ENCODE results near the gene GTPBP8. TPM values are rescaled to one million over a fixed set of nuclear protein-coding genes. Genes with fewer than 3 reads are reported as not detected.

Gene GTPBP8
- total and polyA plus RNA-seq, 2 donors (not counting 1 experiment from before 2014, with no cell fraction given) = 25.2 to 31.4 TPM

- Histone ChIP-seq H3K4me2 (ENCODE audit: extremely low read depth, insufficient read depth, low read length) (no peak overlapping the region), H3K79me2 (ENCODE audit: control insufficient read depth, insufficient read depth, low read length) (peaks cover 26% of the 10 kb centered on the region), H3K36me3 (ENCODE audit: control insufficient read depth, insufficient read depth, low read length) (no peaks in the 10 kb centered on the region), H3K27ac (ENCODE audit: insufficient read depth, low read length) (no peak overlapping the region), H3K4me1 (ENCODE audit: control insufficient read depth, extremely low read depth, insufficient read depth, low read length) (peaks cover 4% of the 10 kb centered on the region), H3K9ac (ENCODE audit: insufficient read depth, low read length) (no peak overlapping the region), H2AFZ (ENCODE audit: low read length) (no peak overlapping the region), H3K4me3 (replicated peaks in 1 of 4; ENCODE audit: control extremely low read depth in 1 of 4, insufficient read depth in 1 of 4, low read depth in 3 of 4, low read length in 4 of 4) (no peak overlapping the region), H4K20me1 (ENCODE audit: control insufficient read depth, extremely low read depth, insufficient read depth, low read length) (no peaks in the 10 kb centered on the region), H3K27me3 (ENCODE audit: control insufficient read depth, insufficient read depth, low read length) (no peaks in the 10 kb centered on the region), H3K9me3 (ENCODE audit: control insufficient read depth, insufficient read depth, low read depth, low read length) (no peaks in the 10 kb centered on the region)
- DNase-seq (ENCODE audit: low read depth in 2 of 2) = no peak
- TF ChIP-seq CTCF (conservative IDR thresholded peaks at IDR 0.05 in 1 of 2, IDR thresholded peaks at IDR 0.05 in 1 of 2; ENCODE audit: low read depth in 1 of 2, low read length in 2 of 2) (no peak), EZH2 (IDR thresholded peaks at IDR 0.05; ENCODE audit: low read length, missing control alignments) (no peak)
Measured at GRCh38 chr3:113021471-113021870, 30.7 kb downstream of the GTPBP8 start.

GRCh38 chr3:113034011-113034410 is 43.2 kb downstream of the GTPBP8 start:
- Histone ChIP-seq H3K79me2 (ENCODE audit: control insufficient read depth, insufficient read depth, low read length) (no peaks in the 10 kb centered on the region), H3K27me3 (ENCODE audit: control insufficient read depth, insufficient read depth, low read length) (no peaks in the 10 kb centered on the region), H2AFZ (ENCODE audit: low read length) (no peak overlapping the region), H3K4me2 (ENCODE audit: extremely low read depth, insufficient read depth, low read length) (no peak overlapping the region), H3K9me3 (ENCODE audit: control insufficient read depth, insufficient read depth, low read depth, low read length) (no peaks in the 10 kb centered on the region), H3K36me3 (ENCODE audit: control insufficient read depth, insufficient read depth, low read length) (no peaks in the 10 kb centered on the region), H3K9ac (ENCODE audit: insufficient read depth, low read length) (no peak overlapping the region), H3K4me3 (replicated peaks in 1 of 4; ENCODE audit: control extremely low read depth in 1 of 4, insufficient read depth in 1 of 4, low read depth in 3 of 4, low read length in 4 of 4) (no peak overlapping the region), H4K20me1 (ENCODE audit: control insufficient read depth, extremely low read depth, insufficient read depth, low read length) (no peaks in the 10 kb centered on the region), H3K4me1 (ENCODE audit: control insufficient read depth, extremely low read depth, insufficient read depth, low read length) (no peaks in the 10 kb centered on the region), H3K27ac (ENCODE audit: insufficient read depth, low read length) (no peak overlapping the region)
- DNase-seq (ENCODE audit: low read depth in 2 of 2) = peak in 1 of 2 donors; percentile 38
- no peak for TF ChIP-seq CTCF (conservative IDR thresholded peaks at IDR 0.05 in 1 of 2, IDR thresholded peaks at IDR 0.05 in 1 of 2; ENCODE audit: low read depth in 1 of 2, low read length in 2 of 2)
- no peak for TF ChIP-seq EZH2 (IDR thresholded peaks at IDR 0.05; ENCODE audit: low read length, missing control alignments)

GRCh38 chr3:113035387-113035982 is 44.7 kb downstream of the GTPBP8 start:
- peak; percentile 91 to 94 for TF ChIP-seq CTCF (conservative IDR thresholded peaks at IDR 0.05 in 1 of 2, IDR thresholded peaks at IDR 0.05 in 1 of 2; ENCODE audit: low read depth in 1 of 2, low read length in 2 of 2)
- TF ChIP-seq EZH2 (IDR thresholded peaks at IDR 0.05; ENCODE audit: low read length, missing control alignments) = no peak
- H3K4me1 ChIP-seq (ENCODE audit: control insufficient read depth, extremely low read depth, insufficient read depth, low read length) = no peaks in the 10 kb centered on the region
- H3K79me2 ChIP-seq (ENCODE audit: control insufficient read depth, insufficient read depth, low read length) = no peaks in the 10 kb centered on the region
- H4K20me1 ChIP-seq (ENCODE audit: control insufficient read depth, extremely low read depth, insufficient read depth, low read length) = no peaks in the 10 kb centered on the region
- DNase-seq (ENCODE audit: low read depth in 2 of 2) = peak; percentile 42 to 63
- no peaks in the 10 kb centered on the region for H3K36me3 ChIP-seq (ENCODE audit: control insufficient read depth, insufficient read depth, low read length)
- H3K4me3 ChIP-seq (replicated peaks in 1 of 4; ENCODE audit: control extremely low read depth in 1 of 4, insufficient read depth in 1 of 4, low read depth in 3 of 4, low read length in 4 of 4) = no peak overlapping the region
- H3K9ac ChIP-seq (ENCODE audit: insufficient read depth, low read length) = no peak overlapping the region
- no peaks in the 10 kb centered on the region for H3K9me3 ChIP-seq (ENCODE audit: control insufficient read depth, insufficient read depth, low read depth, low read length)
- no peak overlapping the region for H3K27ac ChIP-seq (ENCODE audit: insufficient read depth, low read length)
- H3K27me3 ChIP-seq (ENCODE audit: control insufficient read depth, insufficient read depth, low read length) = no peaks in the 10 kb centered on the region
- H3K4me2 ChIP-seq (ENCODE audit: extremely low read depth, insufficient read depth, low read length) = no peak overlapping the region
- H2AFZ ChIP-seq (ENCODE audit: low read length) = no peak overlapping the region

Measured in fibroblast of lung (primary cell).